GM19043 (cell line): ENCODE data around the gene ELMO1.

Experiments used
- ATAC-seq: cut with Tn5 transposase; IDR thresholded peaks from one replicate; pipeline ENCODE4 v1.9.1; 2021; ENCODE audit warnings: low read depth; ENCODE audit not compliant: unreplicated experiment

ELMO1 gene

GRCh38 chr7:37083311-37084096 lies 365.2 kb downstream of the ELMO1 start:
- ATAC-seq: no peak

GRCh38 chr7:37081436-37081835 lies 367.2 kb downstream of the ELMO1 start:
- ATAC-seq: no peak

- no peak for ATAC-seq
These were observed 369.2 kb downstream of the ELMO1 start for GRCh38 chr7:37079420-37079819.

- no peak for ATAC-seq
These were observed 372.0 kb downstream of the ELMO1 start for GRCh38 chr7:37076668-37077067.

- ATAC-seq: no peak
These were observed 374.3 kb downstream of the ELMO1 start for GRCh38 chr7:37074370-37074769.

GRCh38 chr7:37071124-37071523 lies 377.5 kb downstream of the ELMO1 start:
- ATAC-seq: no peak

GRCh38 chr7:37070471-37070870 lies 378.2 kb downstream of the ELMO1 start:
- no peak for ATAC-seq

GRCh38 chr7:37070031-37070430 lies 378.6 kb downstream of the ELMO1 start:
- ATAC-seq: no peak

- ATAC-seq: no peak
These were observed 379.3 kb downstream of the ELMO1 start for GRCh38 chr7:37069336-37069735.

GRCh38 chr7:37068902-37069301 lies 379.8 kb downstream of the ELMO1 start:
- ATAC-seq: no peak

- ATAC-seq: no peak
These were observed 380.6 kb downstream of the ELMO1 start for GRCh38 chr7:37068038-37068437.

GRCh38 chr7:37065779-37066271 lies 382.8 kb downstream of the ELMO1 start:
- ATAC-seq: peak; percentile 52

GRCh38 chr7:37062560-37062859 lies 386.2 kb downstream of the ELMO1 start:
- no peak for ATAC-seq

- no peak for ATAC-seq
These were observed 386.7 kb downstream of the ELMO1 start for GRCh38 chr7:37061849-37062559.

GRCh38 chr7:37056234-37056912 lies 392.3 kb downstream of the ELMO1 start:
- ATAC-seq: no peak

- ATAC-seq: no peak
These were observed 393.9 kb downstream of the ELMO1 start for GRCh38 chr7:37054624-37055241.

- ATAC-seq: no peak
These were observed 396.0 kb downstream of the ELMO1 start for GRCh38 chr7:37052705-37053104.

GRCh38 chr7:37050801-37051200 lies 397.9 kb downstream of the ELMO1 start:
- ATAC-seq: no peak

- ATAC-seq: no peak
These were observed 400.0 kb downstream of the ELMO1 start for GRCh38 chr7:37048674-37049073.

GRCh38 chr7:37047260-37047659 lies 401.4 kb downstream of the ELMO1 start:
- ATAC-seq: no peak

- ATAC-seq: no peak
These were observed 402.1 kb downstream of the ELMO1 start for GRCh38 chr7:37046531-37047079.
